Measurements from ENCODE around the gene ADAMTS2. TPM values are rescaled to one million over a fixed set of nuclear protein-coding genes. Genes with fewer than 3 reads are reported as not detected.

Gene ADAMTS2
- polyA plus RNA-seq, 3 donors = 0.74 to 2.3 TPM; not detected in 1

- Histone ChIP-seq H4K20me1 (ENCODE audit: insufficient read depth, low read length) (no peaks in the 10 kb centered on the region), H3K36me3 (replicated peaks in 1 of 2; ENCODE audit: control insufficient read depth in 1 of 2, insufficient read depth in 2 of 2, low read length in 2 of 2) (no peaks in the 10 kb centered on the region), H3K4me1 (ENCODE audit: control insufficient read depth in 1 of 2, insufficient read depth in 2 of 2, low read length in 2 of 2) (peaks cover 3 to 8% of the 10 kb centered on the region in 2 donors), H3K27me3 (ENCODE audit: control insufficient read depth in 2 of 2, insufficient read depth in 2 of 2, low read length in 2 of 2) (no peaks in the 10 kb centered on the region), H3K4me2 (replicated peaks; ENCODE audit: extremely low read depth, low read length, poor library complexity, severe bottlenecking) (no peak overlapping the region), H3K4me3 (replicated peaks in 1 of 3; ENCODE audit: low read depth in 2 of 3, low read length in 3 of 3) (no peak overlapping the region), H3K9ac (ENCODE audit: insufficient read depth, low read length, poor library complexity, severe bottlenecking) (no peak overlapping the region), H3K27ac (ENCODE audit: low read depth in 1 of 2, low read length in 2 of 2) (no peak overlapping the region), H3K9me3 (replicated peaks in 1 of 2; ENCODE audit: control insufficient read depth in 1 of 2, insufficient read depth in 1 of 2, low read length in 2 of 2) (peaks cover 0 to 3% of the 10 kb centered on the region in 2 donors), H3K79me2 (ENCODE audit: insufficient read depth, low read length) (no peaks in the 10 kb centered on the region), H2AFZ (ENCODE audit: insufficient read depth, low read depth, low read length, poor library complexity, severe bottlenecking) (no peak overlapping the region)
- Mint-ChIP-seq H3K36me3 (no peaks in the 10 kb centered on the region), H3K27me3 (ENCODE audit: low read depth in 3 of 3) (peaks cover 8 to 13% (median 8%) of the 10 kb centered on the region in 3 donors), H3K4me1 (peaks cover 7% of the 10 kb centered on the region), H3K9me3 (peaks cover 0 to 11% (median 2%) of the 10 kb centered on the region in 7 donors), H3K27ac (peak overlapping the region in 2 of 7 donors; percentile 46 to 75), H3K4me3 (no peak overlapping the region)
- no peak for DNase-seq
- TF ChIP-seq CTCF (IDR thresholded peaks at IDR 0.05) = no peak
- intact Hi-C loops (cut with micrococcal nuclease) = no loop called here
- WGBS (ENCODE audit: insufficient coverage) = 94% methylated on average over 8 of the region's 12 CpGs
Measured at GRCh38 chr5:179171251-179171815, 173.9 kb downstream of the ADAMTS2 start.

- H3K9me3 ChIP-seq (replicated peaks in 1 of 2; ENCODE audit: control insufficient read depth in 1 of 2, insufficient read depth in 1 of 2, low read length in 2 of 2) = peaks cover 0 to 3% of the 10 kb centered on the region in 2 donors
- 76% methylated on average over 4 of the region's 6 CpGs for WGBS (ENCODE audit: insufficient coverage)
Measured at GRCh38 chr5:179170606-179171005, 174.7 kb downstream of the ADAMTS2 start.

More at GRCh38 chr5:179170606-179171005, 174.7 kb downstream of the ADAMTS2 start:
- Histone ChIP-seq H3K4me1 (ENCODE audit: control insufficient read depth in 1 of 2, insufficient read depth in 2 of 2, low read length in 2 of 2) (peaks cover 3 to 8% of the 10 kb centered on the region in 2 donors), H3K27ac (ENCODE audit: low read depth in 1 of 2, low read length in 2 of 2) (no peak overlapping the region), H3K79me2 (ENCODE audit: insufficient read depth, low read length) (no peaks in the 10 kb centered on the region), H4K20me1 (ENCODE audit: insufficient read depth, low read length) (no peaks in the 10 kb centered on the region), H2AFZ (ENCODE audit: insufficient read depth, low read depth, low read length, poor library complexity, severe bottlenecking) (no peak overlapping the region), H3K27me3 (ENCODE audit: control insufficient read depth in 2 of 2, insufficient read depth in 2 of 2, low read length in 2 of 2) (no peaks in the 10 kb centered on the region), H3K4me3 (replicated peaks in 1 of 3; ENCODE audit: low read depth in 2 of 3, low read length in 3 of 3) (no peak overlapping the region), H3K4me2 (replicated peaks; ENCODE audit: extremely low read depth, low read length, poor library complexity, severe bottlenecking) (no peak overlapping the region), H3K9ac (ENCODE audit: insufficient read depth, low read length, poor library complexity, severe bottlenecking) (no peak overlapping the region), H3K36me3 (replicated peaks in 1 of 2; ENCODE audit: control insufficient read depth in 1 of 2, insufficient read depth in 2 of 2, low read length in 2 of 2) (no peaks in the 10 kb centered on the region)
- Mint-ChIP-seq H3K4me1 (peaks cover 7% of the 10 kb centered on the region), H3K27ac (no peak overlapping the region), H3K36me3 (no peaks in the 10 kb centered on the region), H3K4me3 (no peak overlapping the region), H3K27me3 (ENCODE audit: low read depth in 3 of 3) (peaks cover 8 to 17% (median 8%) of the 10 kb centered on the region in 3 donors), H3K9me3 (peaks cover 0 to 11% (median 2%) of the 10 kb centered on the region in 7 donors)
- TF ChIP-seq CTCF (IDR thresholded peaks at IDR 0.05) = no peak
- DNase-seq = no peak
- intact Hi-C loops (cut with micrococcal nuclease) = no loop called here
